GM12878 (cell line): ENCODE results near the gene STAT4. TPM values are rescaled to one million over a fixed set of nuclear protein-coding genes. Genes with fewer than 3 reads are reported as not detected.

Experiments
- ATAC-seq: fragments of 200-7000 bp; cut with Tn5 transposase; 3 replicates; pipeline ENCODE4 v1.9.1; 2020; ENCODE audit warnings: mild to moderate bottlenecking, moderate library complexity
- BruUV-seq: library from RNA; stranded (reverse); fragments of 400-500 nt; replicated peaks from 2 replicates; lab custom pipeline; 2021; lab: Mats Ljungman, UMichigan
- CTCF ChIA-PET: fragments of 300-600 bp; sonication (Branson Sonifier 250); formaldehyde crosslinking; extraction: SDS; loops from one replicate; lab custom pipeline; 2021; ENCODE audit warnings: inconsistent platforms; lab: Yijun Ruan, JAX
- POLR2A ChIA-PET: fragments of 350-600 bp; formaldehyde crosslinking; extraction: SDS; loops from one replicate; lab custom pipeline; 2021; ENCODE audit warnings: inconsistent platforms; lab: Charles Lee
- RAD21 ChIA-PET: fragments of 300-600 bp; sonication (Branson Sonifier 250); formaldehyde crosslinking; loops from one replicate; lab custom pipeline; 2023; ENCODE audit warnings: antibody characterized with exemption; ENCODE audit not compliant: unreplicated experiment; lab: Charles Lee
- SMC1A ChIA-PET: fragments of 300-600 bp; sonication (Branson Sonifier 250); formaldehyde crosslinking; loops from one replicate; lab custom pipeline; 2023; ENCODE audit not compliant: unreplicated experiment, uncharacterized antibody; lab: Charles Lee
- DNase-seq: peaks from one replicate; pipeline ENCODE4 v3.0.0-alpha.2; 2011; ENCODE audit warnings: low read depth, low spot score
- FAIRE-seq: peaks from 3 replicates; lab custom pipeline; 2011; peaks lifted over from hg19 to GRCh38; lab: Jason Lieb, UNC
- H2AFZ ChIP-seq: 2 replicates; pipeline ENCODE4 v1.6.0; 2011; ENCODE audit warnings: low read depth, low read length, control low read depth; ENCODE audit not compliant: control insufficient read depth
- H3K27ac ChIP-seq: 2 replicates; pipeline ENCODE4 v1.5.1; 2011; ENCODE audit warnings: control low read depth; ENCODE audit not compliant: control insufficient read depth, insufficient read depth
- H3K27me3 ChIP-seq, 2 experiments: replicated peaks in 1 of 2; 2 replicates each; pipeline versions ENCODE4 v1.6.0 to v1.6.1; 2011; ENCODE audit warnings: low read length in 1 of 2; ENCODE audit not compliant: control insufficient read depth in 2 of 2, insufficient read depth in 2 of 2
- H3K36me3 ChIP-seq, 2 experiments: 2 replicates each; pipeline ENCODE4 v1.5.1; 2011; ENCODE audit warnings: low read length in 1 of 2; ENCODE audit not compliant: control insufficient read depth in 2 of 2, insufficient read depth in 2 of 2
- H3K4me1 ChIP-seq: 2 replicates; pipeline ENCODE4 v1.6.1; 2011; ENCODE audit warnings: mild to moderate bottlenecking, low read length, moderate library complexity, mixed read lengths; ENCODE audit not compliant: control insufficient read depth, insufficient read depth
- H3K4me2 ChIP-seq: 2 replicates; pipeline ENCODE4 v1.6.0; 2011; ENCODE audit warnings: control low read depth; ENCODE audit not compliant: control insufficient read depth, insufficient read depth
- H3K4me3 ChIP-seq: fragments of 200-600 bp; sonication (generic); 2 replicates; pipeline ENCODE4 v1.5.1; 2016
- H3K79me2 ChIP-seq: 2 replicates; pipeline ENCODE4 v1.6.0; 2011; ENCODE audit warnings: low read length; ENCODE audit not compliant: control insufficient read depth, insufficient read depth
- H3K9ac ChIP-seq: 2 replicates; pipeline ENCODE4 v1.8.0; 2011; ENCODE audit warnings: low read length, control low read depth, mixed read lengths; ENCODE audit not compliant: control insufficient read depth, insufficient read depth
- H3K9me3 ChIP-seq: replicated peaks from 3 replicates; pipeline ENCODE4 v1.5.1; 2011; ENCODE audit warnings: mild to moderate bottlenecking, low read length; ENCODE audit not compliant: control insufficient read depth, insufficient read depth
- H4K20me1 ChIP-seq: 2 replicates; pipeline ENCODE4 v1.6.0; 2011; ENCODE audit not compliant: control insufficient read depth, insufficient read depth
- MEF2A ChIP-seq: IDR thresholded peaks from 2 replicates; pipeline ENCODE4 v1.6.1; 2011; ENCODE audit warnings: low read depth, mild to moderate bottlenecking, low read length, moderate library complexity; ENCODE audit not compliant: insufficient read depth
- MYC ChIP-seq: IDR thresholded peaks from 2 replicates; pipeline ENCODE4 v1.6.1; 2011; ENCODE audit warnings: mild to moderate bottlenecking, low read length, moderate library complexity, inconsistent platforms; ENCODE audit not compliant: insufficient read depth, insufficient replicate concordance, insufficient read length, severe bottlenecking
- NFYB ChIP-seq: IDR thresholded peaks from 2 replicates; pipeline ENCODE4 v1.6.1; 2011; ENCODE audit warnings: low read depth, mild to moderate bottlenecking, low read length, improper control_type of control experiment, moderate library complexity; ENCODE audit not compliant: insufficient read depth
- POLR2AphosphoS5 ChIP-seq: IDR thresholded peaks from 2 replicates; pipeline ENCODE4 v1.6.1; 2011; ENCODE audit warnings: mild to moderate bottlenecking, low read length, inconsistent platforms
- SP1 ChIP-seq: IDR thresholded peaks from one replicate; pipeline ENCODE4 v1.6.1; 2011; ENCODE audit warnings: low read depth, low read length
- TAF1 ChIP-seq: IDR thresholded peaks from 2 replicates; pipeline ENCODE4 v1.6.1; 2011; ENCODE audit warnings: mild to moderate bottlenecking, low read depth, low read length, borderline replicate concordance
- WGBS: methylation state at CpG from one replicate; pipeline ENCODE4 v1.1.6; 2016; ENCODE audit warnings: low lambda C conversion rate; ENCODE audit not compliant: insufficient replicate concordance, insufficient coverage; ENCODE audit errors: missing lambda C conversion rate; 5-methylcytosine and 5-hydroxymethylcytosine counted together
- in situ Hi-C: fragments of 300-500 bp; cut with MboI; formaldehyde crosslinking; loops from 9 replicates; pipeline ENCODE4 v1.14.3; 2018; ENCODE audit warnings: mixed read lengths
- intact Hi-C: fragments of 100-400 bp; cut with micrococcal nuclease; formaldehyde crosslinking; loops from one replicate; pipeline ENCODE4 v1.14.2; 2022; ENCODE audit not compliant: unreplicated experiment
- polyA plus RNA-seq, 11 experiments: library from polyadenylated mRNA; depleted of rRNA in 4 of 11; unstranded in 6 of 11; stranded (reverse) in 5 of 11; fragments of >200 nt; fragmentation: Nextera tagmentation in 4 of 11; fragmentation: Illumina TruSeq in 1 of 11; extraction: Ambion mirVana in 4 of 11; extraction: Trizol in 1 of 11; gene quantifications; 1 replicate in 1 of 11; 2 replicates in 10 of 11; pipeline versions ENCODE4 v1.2.1 to v1.2.3, GENCODE V29; 2011 to 2016; ENCODE audit warnings: inconsistent platforms in 2 of 11, missing spikeins in 2 of 11, low read depth in 1 of 11
- total RNA-seq, 4 experiments: library from RNA; depleted of rRNA in 3 of 4; stranded (reverse); fragments of >200 nt in 3 of 4; fragmentation: Illumina TruSeq in 1 of 4; extraction: Trizol in 1 of 4; gene quantifications; 2 replicates each; pipeline versions ENCODE4 v1.2.1 to v1.2.3, GENCODE V29; 2013 to 2021

STAT4 gene
- total and polyA plus RNA-seq, 10 of the 15 experiments (the other 5 are each of a cell fraction or from before 2014, with no cell fraction given), result 3.1 to 9.3 (median 7.1) TPM

GRCh38 chr2:190981733-190982132 is 169.1 kb downstream of the STAT4 start:
- ATAC-seq (peak; percentile 26), FAIRE-seq (peak; percentile 47)
- Histone ChIP-seq H3K36me3 (peaks cover 54 to 90% of the 10 kb centered on the region in 2 experiments), H4K20me1 (peaks cover 17% of the 10 kb centered on the region), H3K27ac (no peak overlapping the region), H3K9ac (no peak overlapping the region), H3K4me3 (no peak overlapping the region), H3K4me1 (no peaks in the 10 kb centered on the region), H2AFZ (no peak overlapping the region)
- SMC1A ChIA-PET, result interaction anchor here (1.0 to 1.5 kb wide), 4 partner anchors 8 to 31 kb away, joined by 3 to 8 read pairs (median 4); no protein-coding TSS in a partner anchor
- intact Hi-C loops, result no loop called here
- 58% methylated on average over 1 of the region's 1 CpG for WGBS
- in situ Hi-C loops, result no loop called here
- RAD21 ChIA-PET, result interaction anchor here (0.9 to 1.0 kb wide), 2 partner anchors 34 to 48 kb away, joined by 3 read pairs; no protein-coding TSS in a partner anchor
- TSS peak; percentile 5 for BruUV-seq
- POLR2A ChIA-PET, result no interaction called here
- TF ChIP-seq POLR2AphosphoS5 (peak; percentile 78), NFYB (0 out of 2 replicates have a peak, but pooled peaks have one; percentile 6), MEF2A (no peak)
- TF ChIP-seq, all 136 proteins: peak for 2
- Histone ChIP-seq H3K27me3 (no peaks in the 10 kb centered on the region), H3K4me2 (no peak overlapping the region), H3K9me3 (no peaks in the 10 kb centered on the region), H3K79me2 (no peaks in the 10 kb centered on the region; the same call in 1 of the 2 replicates)
- CTCF ChIA-PET, result interaction anchor here (0.6 to 1.9 kb wide), 5 partner anchors 14 to 1078 kb away, joined by 3 to 5 read pairs (median 3); no protein-coding TSS in a partner anchor
- DNase-seq, result no peak

DNA sequence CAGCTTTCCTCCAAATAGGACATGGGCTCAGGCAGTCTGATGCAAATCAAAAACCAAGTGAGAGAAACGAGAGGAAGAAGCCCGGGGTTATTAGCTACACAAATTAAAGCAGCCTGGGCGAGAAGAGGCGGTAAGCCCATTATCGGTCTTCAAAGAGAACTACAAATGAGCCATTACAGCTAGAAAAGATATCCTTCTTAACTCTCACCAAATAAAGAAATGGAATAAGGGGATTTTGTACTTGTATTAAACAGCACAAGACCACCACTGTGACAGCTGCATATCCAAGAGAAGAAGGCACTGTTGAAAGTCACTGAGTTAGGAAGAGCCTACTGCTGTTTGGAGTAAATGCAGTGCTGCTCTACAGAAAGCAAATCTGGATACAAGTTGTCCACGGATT is 169.5 kb downstream of the STAT4 start:
- BruUV-seq, result no TSS peak
- ChIA-PET RAD21 (interaction anchor here (1.0 kb wide), 1 partner anchor 48 kb away, joined by 3 read pairs; no protein-coding TSS in a partner anchor), POLR2A (interaction anchor here (0.5 kb wide), 1 partner anchor 79 kb away, joined by 3 read pairs; no protein-coding TSS in a partner anchor)

More for the DNA sequence above, 169.5 kb downstream of the STAT4 start:
- ATAC-seq, result no peak
- FAIRE-seq, result no peak
- no peak overlapping the region for H2AFZ ChIP-seq
- no peak overlapping the region for H3K9ac ChIP-seq
- H3K27ac ChIP-seq, result no peak overlapping the region
- SMC1A ChIA-PET, result interaction anchor here (0.8 to 1.5 kb wide), 4 partner anchors 8 to 48 kb away, joined by 3 to 8 read pairs (median 4); no protein-coding TSS in a partner anchor
- H3K36me3 ChIP-seq, result peaks cover 54 to 90% of the 10 kb centered on the region in 2 experiments
- peaks cover 17% of the 10 kb centered on the region for H4K20me1 ChIP-seq
- H3K27me3 ChIP-seq, result no peaks in the 10 kb centered on the region
- intact Hi-C loops, result no loop called here
- H3K9me3 ChIP-seq, result no peaks in the 10 kb centered on the region
- peak; percentile 82 for TF ChIP-seq POLR2AphosphoS5
- TF ChIP-seq MYC, result no peak
- no peak for TF ChIP-seq TAF1
- TF ChIP-seq SP1, result no peak
- TF ChIP-seq, all 136 proteins: peak for 1
- 93% methylated on average over 6 of the region's 6 CpGs for WGBS
- no peak overlapping the region for H3K4me2 ChIP-seq
- H3K4me1 ChIP-seq, result no peaks in the 10 kb centered on the region
- no peaks in the 10 kb centered on the region; the same call in 1 of the 2 replicates for H3K79me2 ChIP-seq
- in situ Hi-C loops, result no loop called here
- CTCF ChIA-PET, result interaction anchor here (0.6 to 1.9 kb wide), 3 partner anchors 13 to 1077 kb away, joined by 3 to 5 read pairs (median 4); no protein-coding TSS in a partner anchor
- DNase-seq, result no peak
- H3K4me3 ChIP-seq, result no peak overlapping the region
